ENCODE data around the gene EIF3I. TPM values are rescaled to one million over a fixed set of nuclear protein-coding genes. Genes with fewer than 3 reads are reported as not detected.
A peak's percentile ranks its signal among the peaks of the same experiment; 100 is the strongest.

The EIF3I gene
- total RNA-seq, 1 donor from 2014 or later: 626 TPM

DNA sequence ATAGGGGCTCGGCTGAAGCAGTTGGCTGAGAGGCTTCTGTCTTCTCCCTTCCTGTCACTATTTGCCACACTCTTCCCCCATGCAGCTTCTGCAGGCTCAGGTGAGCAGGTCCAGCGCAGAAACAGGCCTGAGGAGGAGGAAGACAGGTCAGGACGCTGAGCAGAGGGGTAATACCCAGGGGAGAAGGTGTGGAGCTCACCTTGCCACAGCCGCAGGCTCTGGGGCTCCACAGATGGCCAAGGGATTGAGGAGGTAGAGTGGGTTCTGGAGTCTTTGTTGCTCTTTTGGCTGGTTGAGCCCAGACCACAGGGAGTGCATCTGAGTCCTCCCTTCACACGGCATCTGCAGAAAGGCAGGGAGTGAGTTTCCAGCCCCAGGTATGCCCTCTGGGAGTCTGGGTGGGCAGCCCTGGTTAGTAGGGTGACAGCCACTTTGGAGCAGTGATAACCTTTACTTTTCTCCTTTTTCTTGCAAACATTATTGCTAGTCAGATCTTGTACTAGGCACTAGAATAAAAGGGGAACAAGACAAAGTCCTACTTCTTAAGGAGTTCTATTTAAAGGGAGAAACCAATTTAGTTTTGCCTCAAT lies 9.7 kb downstream of the EIF3I start:
- Histone ChIP-seq H3K36me3 (ENCODE audit: control insufficient read depth, insufficient read depth, low read length) (peaks cover 17% of the 10 kb centered on the region), H3K4me3 (ENCODE audit: low read depth, low read length) (no peak overlapping the region), H3K27me3 (ENCODE audit: control insufficient read depth, insufficient read depth, low read length) (no peaks in the 10 kb centered on the region)
- FAIRE-seq (no peak), DNase-seq (ENCODE audit: low read depth) (no peak)
- TF ChIP-seq, protein P1, sequence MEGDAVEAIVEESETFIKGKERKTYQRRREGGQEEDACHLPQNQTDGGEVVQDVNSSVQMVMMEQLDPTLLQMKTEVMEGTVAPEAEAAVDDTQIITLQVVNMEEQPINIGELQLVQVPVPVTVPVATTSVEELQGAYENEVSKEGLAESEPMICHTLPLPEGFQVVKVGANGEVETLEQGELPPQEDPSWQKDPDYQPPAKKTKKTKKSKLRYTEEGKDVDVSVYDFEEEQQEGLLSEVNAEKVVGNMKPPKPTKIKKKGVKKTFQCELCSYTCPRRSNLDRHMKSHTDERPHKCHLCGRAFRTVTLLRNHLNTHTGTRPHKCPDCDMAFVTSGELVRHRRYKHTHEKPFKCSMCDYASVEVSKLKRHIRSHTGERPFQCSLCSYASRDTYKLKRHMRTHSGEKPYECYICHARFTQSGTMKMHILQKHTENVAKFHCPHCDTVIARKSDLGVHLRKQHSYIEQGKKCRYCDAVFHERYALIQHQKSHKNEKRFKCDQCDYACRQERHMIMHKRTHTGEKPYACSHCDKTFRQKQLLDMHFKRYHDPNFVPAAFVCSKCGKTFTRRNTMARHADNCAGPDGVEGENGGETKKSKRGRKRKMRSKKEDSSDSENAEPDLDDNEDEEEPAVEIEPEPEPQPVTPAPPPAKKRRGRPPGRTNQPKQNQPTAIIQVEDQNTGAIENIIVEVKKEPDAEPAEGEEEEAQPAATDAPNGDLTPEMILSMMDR (IDR thresholded peaks at IDR 0.05; ENCODE audit: insufficient read depth, low read length, severe bottlenecking): no peak

DNA sequence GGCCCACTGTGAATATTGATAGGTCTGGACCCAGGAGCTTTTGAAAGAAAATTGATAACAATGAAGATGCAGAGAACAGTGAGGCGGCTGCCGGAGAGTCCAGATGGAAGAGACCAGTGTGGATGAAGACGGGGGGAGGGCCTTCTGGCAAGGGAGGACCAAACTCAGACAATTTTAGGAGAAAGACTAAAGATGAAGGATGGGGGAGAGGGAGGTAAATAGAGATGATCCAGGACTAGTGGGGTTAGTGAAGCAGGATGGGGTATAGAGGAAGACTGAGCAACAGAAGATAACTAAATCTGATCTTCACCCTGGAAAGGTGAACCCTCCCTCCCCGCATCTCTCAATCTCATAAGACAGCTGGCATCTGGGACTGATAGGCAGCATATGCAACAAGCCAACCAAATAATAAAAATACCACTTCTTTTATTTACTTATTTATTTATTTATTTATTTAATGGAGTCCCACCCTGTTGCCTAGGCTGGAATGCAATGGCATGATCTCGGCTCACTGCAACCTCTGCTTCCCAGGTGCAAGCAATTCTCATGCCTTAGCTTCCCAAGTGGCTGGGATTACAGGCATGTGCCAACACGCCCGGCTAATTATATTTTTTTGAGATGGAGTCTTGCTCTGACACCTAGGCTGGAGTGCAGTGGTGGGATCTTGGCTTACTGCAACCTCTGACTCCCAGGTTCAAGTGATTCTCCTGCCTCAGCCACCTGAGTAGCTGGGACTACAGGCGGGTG lies 10.5 kb downstream of the EIF3I start:
- Histone ChIP-seq H3K36me3 (ENCODE audit: control insufficient read depth, insufficient read depth, low read length) (peaks cover 16% of the 10 kb centered on the region), H3K4me3 (ENCODE audit: low read depth, low read length) (no peak overlapping the region), H3K27me3 (ENCODE audit: control insufficient read depth, insufficient read depth, low read length) (no peaks in the 10 kb centered on the region)
- DNase-seq (ENCODE audit: low read depth) (peak; percentile 55), FAIRE-seq (no peak)
- TF ChIP-seq, protein P1 (IDR thresholded peaks at IDR 0.05; ENCODE audit: insufficient read depth, low read length, severe bottlenecking): no peak

DNA sequence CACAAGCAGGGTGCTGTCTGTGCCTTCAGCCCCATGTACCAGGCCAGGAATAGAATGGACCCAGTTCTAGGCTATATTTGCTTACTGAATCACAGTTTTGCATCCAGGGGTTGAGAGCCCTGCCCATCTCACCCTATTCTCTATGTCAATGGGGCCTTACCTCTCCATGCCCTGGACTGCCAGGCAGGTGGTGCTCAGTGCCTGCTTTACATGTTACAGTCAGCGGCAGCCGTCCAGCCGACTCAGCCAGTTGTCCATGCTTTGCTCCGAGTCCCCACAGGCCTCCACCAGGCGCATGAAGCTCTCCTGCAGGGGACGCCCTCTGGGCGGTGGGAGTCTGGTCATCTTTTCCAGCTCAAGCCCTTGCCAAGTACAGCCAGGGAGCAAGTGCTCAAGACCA lies 12.6 kb downstream of the EIF3I start:
- Histone ChIP-seq H3K4me3 (ENCODE audit: low read depth, low read length) (no peak overlapping the region), H3K27me3 (ENCODE audit: control insufficient read depth, insufficient read depth, low read length) (no peaks in the 10 kb centered on the region), H3K36me3 (ENCODE audit: control insufficient read depth, insufficient read depth, low read length) (peaks cover 5% of the 10 kb centered on the region)
- TF ChIP-seq, protein P1 (IDR thresholded peaks at IDR 0.05; ENCODE audit: insufficient read depth, low read length, severe bottlenecking): no peak
- no peak for DNase-seq (ENCODE audit: low read depth)
- FAIRE-seq: peak; percentile 77

DNA sequence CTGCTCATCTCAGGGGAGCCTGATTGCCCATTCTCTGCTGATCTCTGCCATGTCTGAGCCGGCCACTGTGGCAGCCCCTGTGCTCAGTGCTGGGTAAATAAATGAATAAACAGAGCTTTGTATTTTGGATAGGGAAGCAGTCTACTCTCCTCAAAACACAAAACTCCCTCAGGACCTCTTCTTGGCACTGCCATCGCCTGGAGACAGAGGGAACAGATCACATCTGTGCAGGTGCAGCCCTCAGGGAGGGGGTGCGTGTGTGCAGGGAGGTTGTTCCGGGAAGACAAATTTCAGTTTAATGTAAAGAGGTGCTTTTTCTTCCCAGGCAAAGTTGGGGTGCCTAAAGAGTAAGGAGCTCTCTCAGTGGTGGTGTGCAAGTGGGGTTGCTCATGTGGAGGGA lies 17.1 kb downstream of the EIF3I start:
- Histone ChIP-seq H3K4me3 (ENCODE audit: low read depth, low read length) (no peak overlapping the region), H3K27me3 (ENCODE audit: control insufficient read depth, insufficient read depth, low read length) (no peaks in the 10 kb centered on the region), H3K36me3 (ENCODE audit: control insufficient read depth, insufficient read depth, low read length) (no peaks in the 10 kb centered on the region)
- TF ChIP-seq, protein P1 (IDR thresholded peaks at IDR 0.05; ENCODE audit: insufficient read depth, low read length, severe bottlenecking): no peak
- FAIRE-seq (no peak), DNase-seq (ENCODE audit: low read depth) (no peak)

DNA sequence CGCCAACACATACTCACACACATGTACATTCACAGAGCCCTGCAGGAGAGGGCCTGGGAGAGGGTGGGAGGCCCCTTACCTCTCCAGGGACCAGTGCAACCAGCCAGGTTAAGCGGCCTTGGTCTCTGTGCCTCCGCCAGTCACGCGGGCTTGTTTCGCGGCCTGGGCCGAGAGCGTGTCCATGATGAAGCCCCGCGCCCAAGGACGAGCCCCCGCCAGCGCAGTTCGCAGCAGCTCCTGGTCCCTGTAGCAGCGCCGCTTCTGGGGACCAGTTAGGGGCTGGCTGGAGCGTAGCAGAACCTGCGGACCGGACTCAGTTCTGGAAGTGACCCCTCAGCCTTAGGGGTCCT lies 17.6 kb downstream of the EIF3I start:
- H3K27me3 ChIP-seq (ENCODE audit: control insufficient read depth, insufficient read depth, low read length): no peaks in the 10 kb centered on the region
- TF ChIP-seq, protein P1 (IDR thresholded peaks at IDR 0.05; ENCODE audit: insufficient read depth, low read length, severe bottlenecking): no peak
- peak overlapping the region; percentile 43 for H3K4me3 ChIP-seq (ENCODE audit: low read depth, low read length)
- no peak for FAIRE-seq
- DNase-seq (ENCODE audit: low read depth): no peak
- H3K36me3 ChIP-seq (ENCODE audit: control insufficient read depth, insufficient read depth, low read length): no peaks in the 10 kb centered on the region
